K562 (cell line): Measurements from ENCODE around the gene HSPB7. TPM values are rescaled to one million over a fixed set of nuclear protein-coding genes. Genes with fewer than 3 reads are reported as not detected.

Source experiments
- ATAC-seq: fragments of 200-7000 bp; cut with Tn5 transposase; 3 replicates; pipeline ENCODE4 v1.9.1; 2020; ENCODE audit warnings: moderate library complexity
- BruUV-seq: library from RNA; stranded (reverse); fragments of 400-500 nt; replicated peaks from 2 replicates; lab custom pipeline; 2021; lab: Mats Ljungman, UMichigan
- CTCF ChIA-PET: fragments of 300-600 bp; formaldehyde crosslinking; extraction: SDS; loops from one replicate; lab custom pipeline; 2021; ENCODE audit warnings: low intra/inter-chr PET ratio; lab: Yijun Ruan, JAX
- POLR2A ChIA-PET: fragments of 300-600, 350-650 bp; sonication (Branson Sonifier 250); formaldehyde crosslinking; extraction: SDS; loops from one replicate; lab custom pipeline; 2021; ENCODE audit warnings: antibody characterized with exemption, inconsistent platforms; lab: Yijun Ruan, JAX
- DNase-seq, 4 experiments: peaks; one replicate each; pipeline versions ENCODE4 v3.0.0 to v3.0.0-alpha.2; 2011 to 2018; ENCODE audit warnings: low spot score in 3 of 4, mixed read lengths in 3 of 4; ENCODE audit errors: extremely low read depth in 1 of 4
- FAIRE-seq: peaks from 2 replicates; lab custom pipeline; 2011; peaks lifted over from hg19 to GRCh38; lab: Jason Lieb, UNC
- H2AFZ ChIP-seq: 2 replicates; pipeline ENCODE4 v1.6.0; 2011; ENCODE audit warnings: low read depth, low read length, control low read depth, inconsistent platforms
- H3K27ac ChIP-seq: fragments of 200-600 bp; 3 replicates; pipeline ENCODE4 v1.8.0; 2011; ENCODE audit warnings: low read depth, mild to moderate bottlenecking, control low read depth, inconsistent platforms, low read length, moderate library complexity, mixed read lengths; ENCODE audit errors: extremely low read depth
- H3K27me3 ChIP-seq, 2 experiments: fragments of 300-600 bp in 1 of 2; 2 replicates in 1 of 2; 3 replicates in 1 of 2; pipeline versions ENCODE4 v1.6.0 to v1.8.0; 2011; ENCODE audit warnings: inconsistent platforms in 2 of 2, low read length in 2 of 2, mild to moderate bottlenecking in 1 of 2, mixed read lengths in 1 of 2, moderate library complexity in 1 of 2; ENCODE audit not compliant: control insufficient read depth in 2 of 2, insufficient read depth in 2 of 2
- H3K36me3 ChIP-seq: fragments of 300-600 bp; 3 replicates; pipeline ENCODE4 v1.8.0; 2011; ENCODE audit warnings: mild to moderate bottlenecking, low read length, inconsistent platforms; ENCODE audit not compliant: control insufficient read depth, insufficient read depth
- H3K4me1 ChIP-seq, 2 experiments: fragments of 200-600 bp in 1 of 2; replicated peaks in 1 of 2; 2 replicates in 1 of 2; 3 replicates in 1 of 2; pipeline versions ENCODE4 v1.5.1 to v1.8.0; 2011; ENCODE audit warnings: inconsistent platforms in 2 of 2, low read length in 2 of 2, mild to moderate bottlenecking in 1 of 2, mixed read lengths in 1 of 2, moderate library complexity in 1 of 2; ENCODE audit not compliant: control insufficient read depth in 2 of 2, insufficient read depth in 2 of 2
- H3K4me2 ChIP-seq: 2 replicates; pipeline ENCODE4 v1.6.1; 2011; ENCODE audit warnings: low read length, control low read depth, inconsistent platforms, mixed read lengths; ENCODE audit not compliant: insufficient read depth
- H3K4me3 ChIP-seq: fragments of 200-600 bp; sonication (generic), shearing (Covaris generic); 2 replicates; pipeline ENCODE4 v1.5.1; 2016; ENCODE audit warnings: control low read depth, inconsistent platforms
- H3K79me2 ChIP-seq: fragments of 200-600 bp; 3 replicates; pipeline ENCODE4 v1.8.0; 2011; ENCODE audit warnings: low read length, inconsistent platforms; ENCODE audit not compliant: control insufficient read depth, insufficient read depth
- H3K9ac ChIP-seq, 2 experiments: 2 replicates each; pipeline versions ENCODE4 v1.6.0 to v1.6.1; 2011; ENCODE audit warnings: low read depth in 2 of 2, low read length in 2 of 2, control low read depth in 1 of 2, inconsistent platforms in 1 of 2, mild to moderate bottlenecking in 1 of 2, mixed read lengths in 1 of 2; ENCODE audit not compliant: insufficient read depth in 1 of 2
- H3K9me1 ChIP-seq: one replicate; pipeline ENCODE4 v1.6.0; 2011; ENCODE audit warnings: inconsistent platforms, mild to moderate bottlenecking, low read length, moderate library complexity; ENCODE audit not compliant: control insufficient read depth, insufficient read depth
- H3K9me3 ChIP-seq: replicated peaks from 2 replicates; pipeline ENCODE4 v1.5.1; 2011; ENCODE audit warnings: low read depth, low read length, inconsistent platforms; ENCODE audit not compliant: control insufficient read depth, insufficient read depth
- H4K20me1 ChIP-seq: replicated peaks from 2 replicates; pipeline ENCODE4 v1.6.1; 2011; ENCODE audit warnings: low read length, inconsistent platforms, mixed read lengths; ENCODE audit not compliant: control insufficient read depth, insufficient read depth
- CBFB ChIP-seq: sonication (generic); formaldehyde crosslinking; IDR thresholded peaks from 2 replicates; pipeline ENCODE4 v1.4.0; 2020; ENCODE audit warnings: mild to moderate bottlenecking, missing genetic modification reagents
- CREBBP ChIP-seq: IDR thresholded peaks from one replicate; pipeline ENCODE4 v1.6.1; 2012; ENCODE audit warnings: low read depth, mild to moderate bottlenecking, control low read depth, inconsistent platforms, low read length
- CTBP1 ChIP-seq: fragments of 450-650 bp; IDR thresholded peaks from 2 replicates; pipeline ENCODE4 v1.6.1; 2016; ENCODE audit warnings: borderline replicate concordance
- EP300 ChIP-seq: IDR thresholded peaks from 2 replicates; pipeline ENCODE4 v1.6.1; 2012; ENCODE audit warnings: low read length, improper control_type of control experiment
- MBD2 ChIP-seq: sonication (generic); IDR thresholded peaks from 2 replicates; pipeline ENCODE4 v1.6.1; 2016; ENCODE audit warnings: low read depth, borderline replicate concordance
- MXI1 ChIP-seq: IDR thresholded peaks from 2 replicates; pipeline ENCODE4 v1.6.1; 2011; ENCODE audit warnings: low read depth, mild to moderate bottlenecking, improper control_type of control experiment, low read length
- SUPT5H ChIP-seq: fragments of 450-650 bp; IDR thresholded peaks from 2 replicates; pipeline ENCODE4 v1.6.1; 2016
- ZBTB26 ChIP-seq: fragments of 450-650 bp; formaldehyde crosslinking; IDR thresholded peaks from 2 replicates; pipeline ENCODE4 v1.4.0; 2022; ENCODE audit warnings: missing genetic modification characterization
- ZFP1 ChIP-seq: fragments of 450-650 bp; formaldehyde crosslinking; IDR thresholded peaks from 2 replicates; pipeline ENCODE4 v1.4.0; 2020; ENCODE audit warnings: mild to moderate bottlenecking, mixed read lengths
- ZNF561 ChIP-seq: fragments of 450-650 bp; formaldehyde crosslinking; conservative IDR thresholded peaks from 2 replicates; pipeline ENCODE4 v1.4.0; 2020; ENCODE audit warnings: mild to moderate bottlenecking, moderate library complexity
- WGBS: fragments of 100-300 bp; shearing (Covaris generic); methylation state at CpG from one replicate; pipeline ENCODE4 v1.1.6; 2016; ENCODE audit warnings: low coverage, mixed read lengths; ENCODE audit not compliant: insufficient coverage; ENCODE audit errors: missing lambda C conversion rate; 5-methylcytosine and 5-hydroxymethylcytosine counted together
- in situ Hi-C: fragments of 300-500 bp; cut with MboI; formaldehyde crosslinking; loops from 4 replicates; pipeline ENCODE4 v1.15.0; 2018; ENCODE audit warnings: inconsistent platforms, mixed read lengths
- intact Hi-C: fragments of 100-400 bp; cut with micrococcal nuclease; formaldehyde crosslinking; loops from 2 replicates; pipeline ENCODE4 v1.14.2; 2022
- polyA plus RNA-seq, 8 experiments: library from polyadenylated mRNA; depleted of rRNA in 4 of 8; stranded (reverse) in 5 of 8; unstranded in 3 of 8; fragments of >200 nt; fragmentation: Nextera tagmentation in 2 of 8; fragmentation: Illumina TruSeq in 1 of 8; extraction: Ambion mirVana in 2 of 8; extraction: Trizol in 1 of 8; gene quantifications; 2 replicates each; pipeline versions ENCODE4 v1.2.1 to v1.2.3, GENCODE V29; 2011 to 2014; ENCODE audit warnings: inconsistent platforms in 1 of 8, missing spikeins in 1 of 8
- total RNA-seq, 7 experiments: library from RNA; depleted of rRNA in 6 of 7; stranded (reverse); fragments of >200 nt in 6 of 7; fragmentation: Illumina TruSeq in 2 of 7; extraction: Trizol in 2 of 7; gene quantifications; 2 replicates each; pipeline versions ENCODE4 v1.2.1 to v1.2.3, GENCODE V29; 2011 to 2021; ENCODE audit warnings: low replicate concordance in 1 of 7

HSPB7 gene
- total and polyA plus RNA-seq, 9 of the 15 experiments (the other 6 are each of a cell fraction or from before 2014, with no cell fraction given): 0.05 to 0.19 (median 0.07) TPM; not detected in 6

GRCh38 chr1:15966956-15967344 is 50.9 kb downstream of the HSPB7 start:
- no TSS peak for BruUV-seq
- POLR2A ChIA-PET: interaction anchor here (0.7 to 1.6 kb wide), 3 partner anchors 10 to 159 kb away, joined by 3 to 6 read pairs (median 3); no protein-coding TSS in a partner anchor
- intact Hi-C loops: no loop called here

More at GRCh38 chr1:15966956-15967344, 50.9 kb downstream of the HSPB7 start:
- Histone ChIP-seq H3K79me2 (peaks cover 41% of the 10 kb centered on the region), H3K9me3 (no peaks in the 10 kb centered on the region), H3K9me1 (no peaks in the 10 kb centered on the region), H3K4me1 (no peaks in the 10 kb centered on the region; a peak in 1 of 5 replicates), H3K27ac (no peak overlapping the region), H3K4me3 (no peak overlapping the region), H3K9ac (no peak overlapping the region), H3K4me2 (no peak overlapping the region), H3K27me3 (no peaks in the 10 kb centered on the region), H4K20me1 (no peaks in the 10 kb centered on the region), H2AFZ (no peak overlapping the region), H3K36me3 (peaks cover 55% of the 10 kb centered on the region)
- CTCF ChIA-PET: no interaction called here
- no peak for ATAC-seq
- DNase-seq: no peak
- in situ Hi-C loops: no loop called here
- no peak for FAIRE-seq
- WGBS: 93% methylated on average over 6 of the region's 6 CpGs
- TF ChIP-seq ZNF561 (CRISPR knock-in tag) (no peak), CBFB (CRISPR knock-in tag) (no peak), CTBP1 (no peak), MXI1 (no peak), ZFP1 (CRISPR knock-in tag) (no peak), MBD2 (no peak), SUPT5H (no peak), ZBTB26 (no peak), EP300 (no peak), CREBBP (no peak)
